Neuronal stem cell (in vitro differentiated cells): ENCODE measurements around the gene BST2.

Experiments used
- DNase-seq: peaks from one replicate; pipeline ENCODE4 v3.0.0-alpha.2; 2013; ENCODE audit warnings: low spot score
- H2AFZ ChIP-seq: one replicate; pipeline ENCODE4 v1.6.1; 2013; ENCODE audit warnings: mild to moderate bottlenecking, low read length, inconsistent platforms
- H2AK5ac ChIP-seq: 2 replicates; pipeline ENCODE4 v1.6.1; 2013; ENCODE audit warnings: low read depth, mild to moderate bottlenecking, inconsistent platforms, low read length, moderate library complexity, mixed read lengths
- H2BK120ac ChIP-seq: 2 replicates; pipeline ENCODE4 v1.6.1; 2013; ENCODE audit warnings: low read depth, mild to moderate bottlenecking, inconsistent platforms, low read length, moderate library complexity, mixed read lengths
- H2BK12ac ChIP-seq: one replicate; pipeline ENCODE4 v1.6.1; 2013; ENCODE audit warnings: low read length, inconsistent platforms
- H2BK15ac ChIP-seq: 2 replicates; pipeline ENCODE4 v1.6.1; 2013; ENCODE audit warnings: mild to moderate bottlenecking, low read length, inconsistent platforms, mixed read lengths
- H2BK5ac ChIP-seq: one replicate; pipeline ENCODE4 v1.6.1; 2013; ENCODE audit warnings: inconsistent platforms, mild to moderate bottlenecking, low read length, moderate library complexity
- H3K14ac ChIP-seq: one replicate; pipeline ENCODE4 v1.6.1; 2013; ENCODE audit warnings: low read length, inconsistent platforms
- H3K18ac ChIP-seq: 2 replicates; pipeline ENCODE4 v1.6.1; 2013; ENCODE audit warnings: low read length, inconsistent platforms
- H3K23ac ChIP-seq: 2 replicates; pipeline ENCODE4 v1.6.1; 2013; ENCODE audit warnings: low read depth, mild to moderate bottlenecking, mixed read lengths, low read length, inconsistent platforms; ENCODE audit not compliant: poor library complexity
- H3K27ac ChIP-seq: replicated peaks from 3 replicates; pipeline ENCODE4 v1.5.1; 2013; ENCODE audit warnings: low read length, inconsistent platforms
- H3K27me3 ChIP-seq, 3 experiments: 2 replicates each; pipeline ENCODE4 v1.6.1; 2013; ENCODE audit warnings: low read length in 3 of 3, mild to moderate bottlenecking in 2 of 3, inconsistent platforms in 1 of 3, low read depth in 1 of 3, mixed read lengths in 1 of 3, moderate library complexity in 1 of 3; ENCODE audit not compliant: control insufficient read depth in 3 of 3, insufficient read depth in 3 of 3
- H3K36me3 ChIP-seq, 2 donors: replicated peaks in 1 of 2; 2 replicates each; pipeline ENCODE4 v1.6.1; 2013; ENCODE audit warnings: low read length in 2 of 2; ENCODE audit not compliant: control insufficient read depth in 2 of 2, insufficient read depth in 2 of 2
- H3K4ac ChIP-seq: 2 replicates; pipeline ENCODE4 v1.6.1; 2013; ENCODE audit warnings: inconsistent platforms, mild to moderate bottlenecking, low read length, moderate library complexity
- H3K4me1 ChIP-seq, 2 donors: 1 replicate in 1 of 2; 2 replicates in 1 of 2; pipeline ENCODE4 v1.6.1; 2013; ENCODE audit warnings: low read length in 2 of 2, low read depth in 1 of 2; ENCODE audit not compliant: control insufficient read depth in 2 of 2, insufficient read depth in 1 of 2
- H3K4me2 ChIP-seq: one replicate; pipeline ENCODE4 v1.6.1; 2013; ENCODE audit warnings: mild to moderate bottlenecking, low read length, inconsistent platforms; ENCODE audit not compliant: insufficient read depth, poor library complexity, severe bottlenecking
- H3K4me3 ChIP-seq, 2 donors: 2 replicates each; pipeline ENCODE4 v1.5.1; 2013; ENCODE audit warnings: low read length in 2 of 2, mild to moderate bottlenecking in 2 of 2, inconsistent platforms in 1 of 2, moderate library complexity in 1 of 2
- H3K79me1 ChIP-seq: one replicate; pipeline ENCODE4 v1.6.1; 2013; ENCODE audit warnings: low read depth, mild to moderate bottlenecking, inconsistent platforms, low read length, moderate library complexity
- H3K9ac ChIP-seq: one replicate; pipeline ENCODE4 v1.6.1; 2013; ENCODE audit warnings: mild to moderate bottlenecking, low read depth, low read length, inconsistent platforms; ENCODE audit not compliant: poor library complexity
- H3K9me3 ChIP-seq, 2 donors: replicated peaks in 1 of 2; 2 replicates each; pipeline versions ENCODE3 to v1.6.1; 2013; ENCODE audit warnings: low read length in 2 of 2, mild to moderate bottlenecking in 2 of 2, inconsistent platforms in 1 of 2, low read depth in 1 of 2, mixed read lengths in 1 of 2, moderate library complexity in 1 of 2; ENCODE audit not compliant: control insufficient read depth in 2 of 2, insufficient read depth in 1 of 2
- H4K8ac ChIP-seq: one replicate; pipeline ENCODE4 v1.6.1; 2013; ENCODE audit warnings: low read depth, mild to moderate bottlenecking, inconsistent platforms, low read length, moderate library complexity
- H4K91ac ChIP-seq: one replicate; pipeline ENCODE4 v1.6.1; 2013; ENCODE audit warnings: low read length, low read depth, mild to moderate bottlenecking, inconsistent platforms; ENCODE audit not compliant: poor library complexity
- WGBS, 2 donors: extraction: QIAGEN DNeasy Blood & Tissue Kit; methylation state at CpG; one replicate each; pipeline ENCODE4 v1.1.7; 2013; ENCODE audit warnings: missing lambda C conversion rate in 2 of 2, mixed read lengths in 1 of 2; ENCODE audit not compliant: insufficient read length in 2 of 2, insufficient replicate concordance in 1 of 2; ENCODE audit errors: extremely low coverage in 2 of 2; 5-methylcytosine and 5-hydroxymethylcytosine counted together

The BST2 gene

GRCh38 chr19:17393914-17394313 lies 11.5 kb downstream of the BST2 start, which contains the start of gene CCDC194:
TSS of gene CCDC194 (minus strand) at chr19:17394196. CDS start at chr19:17394158, 38 bp downstream.
- no peak within 1 kb of the TSS for H4K91ac ChIP-seq
- H3K36me3 ChIP-seq, result no peaks in the 10 kb centered on the region
- H3K18ac ChIP-seq, result no peak within 1 kb of the TSS
- no peak within 1 kb of the TSS for H3K27ac ChIP-seq
- H3K4me2 ChIP-seq, result no peak within 1 kb of the TSS
- H2BK120ac ChIP-seq, result no peak within 1 kb of the TSS
- no peak within 1 kb of the TSS for H3K14ac ChIP-seq
- H3K4ac ChIP-seq, result no peak within 1 kb of the TSS
- DNase-seq, result no peak
- H2AK5ac ChIP-seq, result peak within 1 kb of the TSS; percentile 42
- no peak within 1 kb of the TSS for H3K9ac ChIP-seq
- peak within 1 kb of the TSS; percentile 29 for H3K23ac ChIP-seq
- H3K4me1 ChIP-seq, result peaks cover 3 to 4% of the 10 kb centered on the region in 2 donors
- no peak within 1 kb of the TSS for H2BK5ac ChIP-seq
- H3K4me3 ChIP-seq, result no peak within 1 kb of the TSS
- no CpG with 5 or more reads among the region's 41 CpGs for WGBS, 2 donors
- H3K79me1 ChIP-seq, result peaks cover 3% of the 10 kb centered on the region
- H2AFZ ChIP-seq, result peak within 1 kb of the TSS; percentile 71
- H2BK15ac ChIP-seq, result peak within 1 kb of the TSS; percentile 78
- peaks cover 0 to 5% of the 10 kb centered on the region in 2 donors for H3K9me3 ChIP-seq
- peaks cover 0 to 8% (median 5%) of the 10 kb centered on the region in 3 experiments for H3K27me3 ChIP-seq
- no peak within 1 kb of the TSS for H4K8ac ChIP-seq
- peak within 1 kb of the TSS; percentile 88 for H2BK12ac ChIP-seq

DNA sequence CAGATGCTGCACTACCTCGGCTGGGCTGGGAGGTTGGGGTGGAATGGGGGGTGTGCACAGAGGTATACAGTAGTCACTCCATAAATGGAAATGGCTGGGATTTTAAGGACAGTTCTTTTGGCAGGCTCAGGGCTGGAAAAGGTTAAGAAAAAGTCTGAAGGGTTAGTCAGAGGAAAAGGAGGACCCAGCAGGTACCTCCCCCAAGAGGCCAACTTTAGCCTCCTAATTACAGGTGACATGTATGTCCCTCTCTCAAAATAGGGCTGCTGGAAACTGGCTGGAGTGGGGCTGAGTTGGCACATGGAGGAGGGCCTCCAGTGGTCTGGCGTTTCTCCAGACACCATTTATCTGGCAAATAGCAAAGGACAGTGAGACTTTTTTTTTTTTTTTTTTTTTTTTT lies 12.4 kb downstream of the BST2 start:
- Histone ChIP-seq H4K8ac (no peak overlapping the region), H3K79me1 (peaks cover 3% of the 10 kb centered on the region), H2AFZ (no peak overlapping the region), H3K4me2 (no peak overlapping the region), H3K4ac (no peak overlapping the region), H2BK15ac (no peak overlapping the region), H2BK12ac (no peak overlapping the region), H2BK5ac (no peak overlapping the region), H2BK120ac (no peak overlapping the region), H3K4me1 (peaks cover 3 to 4% of the 10 kb centered on the region in 2 donors), H3K18ac (no peak overlapping the region), H3K27me3 (peaks cover 0 to 8% (median 5%) of the 10 kb centered on the region in 3 experiments), H3K23ac (no peak overlapping the region), H3K9ac (no peak overlapping the region), H3K36me3 (no peaks in the 10 kb centered on the region), H3K4me3 (no peak overlapping the region), H4K91ac (no peak overlapping the region), H3K27ac (no peak overlapping the region), H3K14ac (no peak overlapping the region), H3K9me3 (peaks cover 0 to 5% of the 10 kb centered on the region in 2 donors), H2AK5ac (no peak overlapping the region)
- DNase-seq, result no peak
- WGBS, 2 donors, result no CpG with 5 or more reads among the region's 2 CpGs

- Histone ChIP-seq H2AK5ac (no peak overlapping the region), H3K4ac (no peak overlapping the region), H3K4me1 (peaks cover 3 to 4% of the 10 kb centered on the region in 2 donors), H3K36me3 (no peaks in the 10 kb centered on the region), H2BK15ac (no peak overlapping the region), H2BK5ac (no peak overlapping the region), H4K91ac (no peak overlapping the region), H3K27ac (no peak overlapping the region), H3K4me2 (peak overlapping the region; percentile 59), H3K4me3 (peak overlapping the region; percentile 47 to 53), H3K23ac (peak overlapping the region; percentile 51), H2BK12ac (no peak overlapping the region), H2BK120ac (no peak overlapping the region), H3K9me3 (peaks cover 0 to 5% of the 10 kb centered on the region in 2 donors), H3K9ac (no peak overlapping the region), H3K27me3 (peaks cover 0 to 8% (median 5%) of the 10 kb centered on the region in 3 experiments), H4K8ac (no peak overlapping the region), H3K14ac (no peak overlapping the region), H3K79me1 (peaks cover 1% of the 10 kb centered on the region), H2AFZ (peak overlapping the region; percentile 85), H3K18ac (peak overlapping the region; percentile 32)
- no CpG with 5 or more reads among the region's 26 CpGs for WGBS, 2 donors
- DNase-seq, result no peak
Measured at GRCh38 chr19:17391371-17392151, 13.9 kb downstream of the BST2 start.

DNA sequence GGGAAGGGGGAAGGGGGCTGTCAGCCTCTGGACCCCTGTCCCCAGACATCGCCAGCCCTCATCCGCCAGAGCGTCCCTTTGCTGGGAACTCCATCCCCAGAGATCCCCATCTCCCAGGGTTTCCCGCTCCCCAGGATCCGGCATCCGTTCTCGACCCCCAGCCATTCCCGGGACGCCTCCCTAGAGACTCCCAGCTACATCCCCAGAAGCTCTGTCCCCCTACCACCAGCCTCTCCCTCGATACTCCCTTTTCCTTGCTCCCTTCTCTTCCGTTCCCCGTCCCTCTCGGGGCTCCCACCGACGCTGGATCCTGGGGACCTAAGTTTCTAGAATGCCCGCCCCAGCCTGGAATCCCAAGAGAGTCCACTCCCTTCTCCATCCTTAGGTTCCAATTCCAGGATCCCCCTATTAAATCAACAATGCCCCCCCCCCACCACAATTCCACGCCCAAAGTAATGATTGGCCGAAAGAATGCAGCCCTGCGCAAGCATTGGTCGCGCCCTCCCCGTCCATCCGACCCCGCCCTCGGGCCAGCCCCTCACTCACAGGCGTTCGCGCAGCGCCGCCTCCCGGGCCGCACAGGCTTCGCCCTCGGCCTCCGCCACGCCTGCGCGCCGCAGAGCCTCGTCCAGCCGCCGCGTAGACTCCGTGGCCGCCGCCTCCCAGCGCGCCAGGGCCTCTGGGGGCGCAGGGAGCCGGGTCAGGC lies 14.6 kb downstream of the BST2 start:
- Histone ChIP-seq H2BK5ac (peak overlapping the region; percentile 42), H4K8ac (no peak overlapping the region), H3K18ac (peak overlapping the region; percentile 78), H2BK12ac (peak overlapping the region; percentile 93), H3K27me3 (peaks cover 0 to 8% (median 5%) of the 10 kb centered on the region in 3 experiments), H3K9ac (peak overlapping the region; percentile 71), H2BK120ac (no peak overlapping the region), H2AFZ (peak overlapping the region; percentile 92), H2BK15ac (no peak overlapping the region), H3K14ac (no peak overlapping the region), H3K4ac (no peak overlapping the region), H2AK5ac (peak overlapping the region; percentile 64), H3K27ac (peak overlapping the region; percentile 66), H3K4me1 (peaks cover 3 to 4% of the 10 kb centered on the region in 2 donors), H3K4me2 (peak overlapping the region; percentile 85), H3K23ac (peak overlapping the region; percentile 51), H4K91ac (no peak overlapping the region), H3K4me3 (peak overlapping the region; percentile 47 to 75), H3K79me1 (peaks cover 1% of the 10 kb centered on the region), H3K9me3 (peaks cover 0 to 5% of the 10 kb centered on the region in 2 donors), H3K36me3 (no peaks in the 10 kb centered on the region)
- WGBS, 2 donors, result no CpG with 5 or more reads among the region's 50 CpGs
- DNase-seq, result peak; percentile 90
